MM.1S (cell line): ENCODE results near the gene TBC1D14.

Experiments used
- EZH2phosphoT487 ChIP-seq: fragments of 300-600 bp; sonication (generic); IDR thresholded peaks from 2 replicates; pipeline ENCODE4 v1.6.1; 2018; ENCODE audit warnings: antibody characterized with exemption, low read length
- TF ChIP-seq, protein P1 (sequence below): fragments of 300-600 bp; sonication (generic); IDR thresholded peaks from 2 replicates; pipeline ENCODE4 v1.5.1; 2016; ENCODE audit warnings: antibody characterized with exemption, low read length, mixed read lengths

GRCh38 chr4:7001271-7001670, 91.6 kb downstream of the TBC1D14 start:
- TF ChIP-seq, protein P1, sequence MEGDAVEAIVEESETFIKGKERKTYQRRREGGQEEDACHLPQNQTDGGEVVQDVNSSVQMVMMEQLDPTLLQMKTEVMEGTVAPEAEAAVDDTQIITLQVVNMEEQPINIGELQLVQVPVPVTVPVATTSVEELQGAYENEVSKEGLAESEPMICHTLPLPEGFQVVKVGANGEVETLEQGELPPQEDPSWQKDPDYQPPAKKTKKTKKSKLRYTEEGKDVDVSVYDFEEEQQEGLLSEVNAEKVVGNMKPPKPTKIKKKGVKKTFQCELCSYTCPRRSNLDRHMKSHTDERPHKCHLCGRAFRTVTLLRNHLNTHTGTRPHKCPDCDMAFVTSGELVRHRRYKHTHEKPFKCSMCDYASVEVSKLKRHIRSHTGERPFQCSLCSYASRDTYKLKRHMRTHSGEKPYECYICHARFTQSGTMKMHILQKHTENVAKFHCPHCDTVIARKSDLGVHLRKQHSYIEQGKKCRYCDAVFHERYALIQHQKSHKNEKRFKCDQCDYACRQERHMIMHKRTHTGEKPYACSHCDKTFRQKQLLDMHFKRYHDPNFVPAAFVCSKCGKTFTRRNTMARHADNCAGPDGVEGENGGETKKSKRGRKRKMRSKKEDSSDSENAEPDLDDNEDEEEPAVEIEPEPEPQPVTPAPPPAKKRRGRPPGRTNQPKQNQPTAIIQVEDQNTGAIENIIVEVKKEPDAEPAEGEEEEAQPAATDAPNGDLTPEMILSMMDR, result no peak
- no peak for TF ChIP-seq EZH2phosphoT487
